GM13976 (cell line): Measurements from ENCODE around the gene PPP3CB.
"Not testable (repeated sequence)": the region's sequence is repeated elsewhere in the genome, so short reads cannot be mapped to it uniquely, and the experiment has no call there.

ENCODE experiments used
- DNase-seq: peaks from one replicate; pipeline ENCODE4 v3.0.0; 2012; ENCODE audit warnings: low spot score
- in situ Hi-C: fragments of 300-500 bp; cut with MboI; formaldehyde crosslinking; loops from one replicate; pipeline ENCODE4 v1.12.0; 2022; ENCODE audit warnings: low sequenced_read_pairs, mixed read lengths, inconsistent platforms; ENCODE audit not compliant: unreplicated experiment
- TF ChIP-seq, protein P1 (sequence below): IDR thresholded peaks from 2 replicates; pipeline ENCODE4 v1.5.1; 2012; ENCODE audit warnings: borderline replicate concordance, mild to moderate bottlenecking; ENCODE audit not compliant: insufficient read depth; ENCODE audit errors: extremely low read depth, missing control alignments, control extremely low read depth

Gene PPP3CB

DNA sequence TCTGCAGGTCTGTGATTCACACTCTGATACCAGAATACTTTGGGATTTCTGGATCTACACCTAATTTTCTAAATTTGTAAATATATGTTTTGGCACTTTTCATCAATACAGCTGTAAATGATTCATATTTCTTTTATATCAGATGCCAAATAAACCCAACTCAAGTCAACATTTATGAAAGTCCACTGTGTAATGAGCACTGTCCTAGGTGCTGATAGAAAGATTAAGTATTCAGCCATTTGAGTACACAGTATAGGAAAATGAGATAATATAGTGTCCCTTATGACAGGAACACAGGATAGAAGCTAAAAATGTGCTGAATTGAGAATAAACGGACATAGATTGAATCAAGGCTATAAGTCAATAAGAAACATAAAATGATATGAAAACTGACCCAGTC lies 88.3 kb downstream of the PPP3CB start:
- TF ChIP-seq, protein P1, sequence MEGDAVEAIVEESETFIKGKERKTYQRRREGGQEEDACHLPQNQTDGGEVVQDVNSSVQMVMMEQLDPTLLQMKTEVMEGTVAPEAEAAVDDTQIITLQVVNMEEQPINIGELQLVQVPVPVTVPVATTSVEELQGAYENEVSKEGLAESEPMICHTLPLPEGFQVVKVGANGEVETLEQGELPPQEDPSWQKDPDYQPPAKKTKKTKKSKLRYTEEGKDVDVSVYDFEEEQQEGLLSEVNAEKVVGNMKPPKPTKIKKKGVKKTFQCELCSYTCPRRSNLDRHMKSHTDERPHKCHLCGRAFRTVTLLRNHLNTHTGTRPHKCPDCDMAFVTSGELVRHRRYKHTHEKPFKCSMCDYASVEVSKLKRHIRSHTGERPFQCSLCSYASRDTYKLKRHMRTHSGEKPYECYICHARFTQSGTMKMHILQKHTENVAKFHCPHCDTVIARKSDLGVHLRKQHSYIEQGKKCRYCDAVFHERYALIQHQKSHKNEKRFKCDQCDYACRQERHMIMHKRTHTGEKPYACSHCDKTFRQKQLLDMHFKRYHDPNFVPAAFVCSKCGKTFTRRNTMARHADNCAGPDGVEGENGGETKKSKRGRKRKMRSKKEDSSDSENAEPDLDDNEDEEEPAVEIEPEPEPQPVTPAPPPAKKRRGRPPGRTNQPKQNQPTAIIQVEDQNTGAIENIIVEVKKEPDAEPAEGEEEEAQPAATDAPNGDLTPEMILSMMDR: no peak

DNA sequence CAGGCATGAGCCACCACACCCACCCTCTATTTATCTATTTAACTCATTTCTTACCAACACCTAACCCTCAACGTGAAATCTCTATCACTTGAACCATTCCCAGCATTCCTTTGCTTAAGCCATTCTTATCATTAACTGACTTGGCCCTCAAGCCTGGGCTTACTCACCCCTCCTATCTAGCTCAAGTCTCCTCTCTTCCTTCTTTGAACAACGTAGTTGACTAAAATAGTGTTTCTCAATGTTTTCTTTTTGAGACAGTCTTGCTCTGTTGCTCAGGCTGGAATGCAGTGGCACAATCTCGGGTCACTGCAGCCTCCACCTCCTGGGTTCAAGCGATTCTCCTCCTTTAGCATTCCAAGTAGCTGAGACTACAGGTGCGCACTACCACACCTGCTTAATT lies 89.0 kb downstream of the PPP3CB start:
- in situ Hi-C loops: no loop called here
- TF ChIP-seq, protein P1: no peak
- DNase-seq: no peak

More for the DNA sequence above, 88.3 kb downstream of the PPP3CB start:
- in situ Hi-C loops: no loop called here
- DNase-seq: no peak

DNA sequence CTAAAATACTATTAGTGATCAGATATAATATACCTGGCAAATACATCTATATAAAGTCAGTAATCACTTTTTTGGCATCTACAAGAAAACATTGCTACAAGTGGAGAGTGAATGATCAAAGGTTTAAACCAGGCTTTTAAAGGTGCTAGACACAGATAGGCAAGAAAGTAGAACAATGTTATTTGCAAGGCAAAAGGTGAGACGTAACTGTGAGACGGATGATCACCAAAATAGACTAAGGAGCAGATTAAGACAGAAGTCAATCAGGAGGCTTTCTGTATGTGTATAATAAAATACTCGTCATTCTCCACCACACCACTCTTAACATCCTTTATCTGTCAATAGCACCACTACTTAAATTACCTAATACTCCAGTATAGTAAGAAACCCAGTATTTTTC lies 90.3 kb downstream of the PPP3CB start:
- TF ChIP-seq, protein P1: no peak
- in situ Hi-C loops: no loop called here
- no peak for DNase-seq

DNA sequence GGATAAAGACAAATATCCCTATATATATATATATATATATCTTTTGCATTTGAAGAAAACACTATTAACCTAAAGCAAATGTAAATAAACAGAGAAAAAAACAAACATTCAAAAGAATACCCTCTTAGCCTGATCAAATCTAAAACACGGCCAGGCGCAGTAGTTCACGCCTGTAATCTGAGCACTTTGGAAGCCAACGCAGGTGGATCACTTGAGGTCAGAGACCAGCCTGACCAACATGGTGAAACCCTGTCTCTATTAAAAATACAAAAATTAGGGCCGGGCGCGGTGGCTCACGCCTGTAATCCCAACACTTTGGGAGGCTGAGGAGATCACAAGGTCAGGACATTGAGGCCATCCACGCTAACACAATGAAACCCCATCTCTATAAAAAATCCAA lies 91.1 kb downstream of the PPP3CB start:
- no peak for DNase-seq
- in situ Hi-C loops: no loop called here
- TF ChIP-seq, protein P1: no peak

DNA sequence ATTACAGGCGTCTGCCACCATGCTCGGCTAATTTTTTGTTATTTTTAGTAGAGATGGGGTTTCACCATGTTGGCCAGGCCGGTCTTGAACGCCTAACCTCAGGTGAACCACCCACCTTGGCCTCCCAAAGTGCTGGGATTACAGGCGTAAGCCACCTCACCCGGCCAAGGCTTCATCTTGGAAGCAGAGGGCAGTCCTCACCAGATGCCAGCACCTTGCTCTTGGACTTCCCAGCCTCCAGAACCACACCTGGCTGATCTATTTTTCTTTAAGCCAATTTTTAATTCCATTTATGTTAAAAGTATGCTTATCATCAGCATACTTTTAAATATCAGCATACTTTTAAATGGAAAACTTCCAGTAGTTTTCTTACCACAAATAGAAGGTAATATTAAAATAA lies 94.2 kb downstream of the PPP3CB start:
- in situ Hi-C loops: no loop called here
- TF ChIP-seq, protein P1: no peak
- DNase-seq: no peak

DNA sequence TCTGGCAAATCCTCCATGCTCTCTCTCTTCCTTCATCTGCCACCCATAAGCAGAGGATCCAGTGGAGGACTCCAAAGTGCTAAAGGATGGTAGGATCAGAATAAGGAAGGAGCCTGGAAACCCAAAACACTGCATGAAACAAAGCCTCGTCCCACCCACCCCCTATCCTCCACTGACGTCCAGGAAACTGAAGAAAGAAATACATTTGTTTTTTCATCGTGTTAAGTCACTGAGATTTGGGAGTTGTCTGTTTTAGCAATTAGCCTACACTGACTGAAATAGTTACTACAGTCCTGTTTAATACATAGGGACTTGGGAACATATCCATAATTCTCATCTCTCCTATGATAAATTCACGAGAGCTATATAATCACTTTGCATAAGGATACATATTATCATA lies 96.8 kb downstream of the PPP3CB start:
- TF ChIP-seq, protein P1: no peak
- DNase-seq: no peak
- in situ Hi-C loops: no loop called here

DNA sequence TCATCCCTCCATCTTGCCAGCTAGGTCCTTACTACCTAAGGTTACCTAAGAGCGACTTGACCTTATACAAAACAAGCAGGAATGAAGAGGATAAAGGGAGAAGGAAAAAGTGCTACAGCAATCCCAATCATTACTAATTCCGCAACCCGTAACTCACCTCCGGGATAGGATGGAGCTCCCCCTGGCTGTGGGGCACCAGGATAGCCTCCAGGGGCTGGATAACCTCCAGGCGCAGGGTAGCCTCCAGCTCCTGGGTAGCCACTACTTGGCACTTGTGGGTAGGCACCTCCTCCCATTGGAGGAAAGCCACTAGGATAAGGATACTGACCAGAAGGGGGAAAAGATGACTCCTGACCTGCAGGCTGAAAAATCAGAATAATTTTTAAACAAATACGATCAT lies 97.8 kb downstream of the PPP3CB start:
- DNase-seq: no peak
- TF ChIP-seq, protein P1: no peak
- in situ Hi-C loops: no loop called here

DNA sequence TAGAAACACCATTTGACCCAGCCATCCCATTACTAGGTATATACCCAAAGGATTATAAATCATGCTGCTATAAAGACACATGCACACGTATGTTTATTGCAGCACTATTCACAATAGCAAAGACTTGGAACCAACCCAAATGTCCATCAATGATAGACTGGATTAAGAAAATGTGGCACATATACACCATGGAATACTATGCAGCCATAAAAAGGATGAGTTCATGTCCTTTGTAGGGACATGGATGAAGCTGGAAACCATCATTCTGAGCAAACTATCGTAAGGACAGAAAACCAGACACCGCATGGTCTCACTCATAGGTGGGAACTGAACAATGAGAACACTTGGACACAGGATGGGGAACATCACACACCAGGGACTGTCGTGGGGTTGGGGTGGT lies 101.5 kb downstream of the PPP3CB start:
- in situ Hi-C loops, DNase-seq: not testable (repeated sequence)
